Heart right ventricle (tissue), 16 donors: Measurements from ENCODE around the gene RAB39A. TPM values are rescaled to one million over a fixed set of nuclear protein-coding genes. Genes with fewer than 3 reads are reported as not detected.
A peak's percentile ranks its signal among the peaks of the same experiment; 100 is the strongest.

ENCODE experiments used
- ATAC-seq, 8 donors: fragments of 200-7000 bp; cut with Tn5 transposase; one replicate each; pipeline ENCODE4 v1.9.1; 2020; ENCODE audit warnings: mild to moderate bottlenecking in 8 of 8, moderate library complexity in 8 of 8, moderate number of reproducible peaks in 1 of 8
- DNase-seq, 2 donors: peaks; one replicate each; pipeline ENCODE4 v3.0.0-alpha.2; 2020
- H3K27ac ChIP-seq, 10 donors: fragments of 200-600 bp; sonication (generic) in 2 of 10; one replicate each; pipeline versions ENCODE4 v1.5.0 to v1.8.0; 2020 to 2022; ENCODE audit warnings: mild to moderate bottlenecking in 3 of 10
- H3K27me3 ChIP-seq, 7 donors: fragments of 200-600 bp; one replicate each; pipeline ENCODE4 v1.8.0; 2021 to 2022; ENCODE audit warnings: mild to moderate bottlenecking in 2 of 7
- H3K36me3 ChIP-seq, 9 donors: fragments of 200-600 bp; sonication (generic) in 1 of 9; one replicate each; pipeline versions ENCODE4 v1.5.0 to v1.8.0; 2020 to 2022; ENCODE audit warnings: mild to moderate bottlenecking in 2 of 9
- H3K4me1 ChIP-seq, 9 donors: fragments of 200-600 bp; sonication (generic) in 1 of 9; one replicate each; pipeline versions ENCODE4 v1.5.0 to v1.8.0; 2020 to 2022; ENCODE audit warnings: mild to moderate bottlenecking in 4 of 9
- H3K4me3 ChIP-seq, 10 donors: fragments of 200-600 bp; sonication (generic) in 2 of 10; one replicate each; pipeline versions ENCODE4 v1.5.0 to v1.8.0; 2020 to 2022; ENCODE audit warnings: mild to moderate bottlenecking in 7 of 10, moderate library complexity in 2 of 10
- H3K9me3 ChIP-seq, 11 donors: fragments of 200-600 bp in 10 of 11; sonication (generic) in 2 of 11; one replicate each; pipeline versions ENCODE4 v1.5.0 to v1.8.0; 2013 to 2022; ENCODE audit warnings: mild to moderate bottlenecking in 2 of 11, control low read depth in 1 of 11, moderate library complexity in 1 of 11
- CTCF ChIP-seq, 9 donors: fragments of 200-600 bp; sonication (generic) in 2 of 9; IDR thresholded peaks; one replicate each; pipeline versions ENCODE4 v1.5.0 to v1.8.0; 2021 to 2022; ENCODE audit warnings: antibody characterized with exemption in 9 of 9, mild to moderate bottlenecking in 5 of 9, moderate library complexity in 1 of 9
- WGBS, 2 donors: extraction: QIAGEN DNeasy Blood & Tissue Kit; methylation state at CpG; one replicate each; pipeline ENCODE4 v1.1.7; 2013; ENCODE audit warnings: inconsistent platforms in 1 of 2; 5-methylcytosine and 5-hydroxymethylcytosine counted together
- intact Hi-C, 10 donors: fragments of 100-400 bp; cut with DNase I; formaldehyde crosslinking; loops; one replicate each; pipeline versions ENCODE4 v1.11.1 to v1.14.2; 2022
- polyA plus RNA-seq, 2 donors: library from polyadenylated mRNA; stranded (reverse); fragments of 200-250 nt; gene quantifications; one replicate each; pipeline ENCODE4 v1.2.3, GENCODE V29; 2013
- total RNA-seq, 10 donors: library from RNA; stranded (reverse); fragmentation: NEBNext Ultra II Directional in 3 of 10; extraction: Animal tissue kit (Norgen Biotek cat#: 25700) in 3 of 10; gene quantifications; one replicate each; pipeline versions ENCODE4 v1.2.1 to v1.2.4, GENCODE V29; 2021 to 2023
- donor health status: Arrhythmogenic right ventricular cardiomyopathy.
- donor health status: ischemic (EF 13 %, LVEDD 7.1; RV severe dilation, severe dysfunction).
- donor health status: healthy with polysubstance abuse.
- donor health status: DM: no; HTN: yes; CAD: no.
- donor health status: DM: no; HTN: no; CAD: no.
- donor health status: ischemic (EF 25% LVEDD 6.9; RV normal size, moderate dysfunction).
- donor health status: ischemic (EF 25% LVEDD 5.7; RV mildly dilated, moderate dysfunction).
- donor health status: healthy.
- donor health status: DM: yes; HTN: yes; CAD: no.
- donor health status: Ischemic cardiomyopathy.
- donor health status: ischemic (EF 35%, LVEDD 5.7; RV mildly dilated, moderate dysfunction).
- donor health status: nonischemic (EF 11% LVEDD 7.7; RV severe dilation, severe dysfunction).
- donor health status: DM: yes; HTN: yes; CAD: no.
- donor health status: PGD.
- donor health status: ischemic (EF 29% LVEDD 5.4; RV normal size, mild dysfunction).
- donor health status: nonischemic (EF 23%, LVEDD 6.1; RV moderate dilation, normal function).

RAB39A gene
- total and polyA plus RNA-seq, 12 donors: 0.01 to 3.0 (median 0.31) TPM; not detected in 3

DNA sequence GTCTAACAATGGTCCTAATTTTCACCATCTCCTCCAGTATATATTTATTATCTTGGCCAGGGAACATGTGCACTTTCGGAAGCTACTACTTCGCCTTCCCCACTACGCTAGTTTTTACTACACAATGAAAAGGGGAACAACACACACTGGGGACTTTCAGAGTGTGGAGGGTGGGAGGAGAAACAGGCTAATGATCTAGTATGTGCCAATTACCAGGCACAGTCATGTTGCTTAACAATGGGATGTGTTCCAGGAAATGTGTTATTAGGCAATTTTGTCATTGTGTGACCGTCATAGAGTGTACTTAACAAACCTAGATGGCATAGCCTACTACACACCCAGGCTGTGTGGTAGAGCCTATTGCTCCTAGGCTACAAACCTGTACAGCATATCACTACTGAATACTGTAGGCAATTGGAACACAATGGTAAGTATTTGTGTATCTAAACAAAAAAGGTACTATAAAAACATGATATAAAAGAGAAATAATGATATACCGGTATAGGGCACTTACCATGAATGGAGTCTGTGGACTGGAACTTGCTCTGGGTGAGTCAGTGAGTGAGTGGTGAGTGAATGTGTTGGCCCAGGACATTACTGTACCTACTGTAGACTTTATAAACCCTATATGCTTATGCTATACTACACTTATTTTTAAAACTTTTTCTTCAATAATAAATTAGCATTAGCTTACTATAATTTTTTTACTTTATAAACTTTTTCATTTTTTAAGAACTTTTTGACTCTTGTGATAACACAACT lies 60.3 kb downstream of the RAB39A start:
- Histone ChIP-seq H3K4me1 (peaks cover 0 to 9% (median 0%) of the 10 kb centered on the region in 9 donors), H3K9me3 (no peaks in the 10 kb centered on the region), H3K36me3 (no peaks in the 10 kb centered on the region), H3K27me3 (no peaks in the 10 kb centered on the region), H3K27ac (peak overlapping the region in 1 of 10 donors; percentile 56), H3K4me3 (no peak overlapping the region)
- intact Hi-C loops: no loop called here
- DNase-seq (no peak), ATAC-seq (peak in 1 of 8 donors; percentile 59)
- TF ChIP-seq CTCF (IDR thresholded peaks at IDR 0.05): no peak
- WGBS, 2 donors: 82 to 88% methylated on average over 5 of the region's 5 CpGs

- intact Hi-C loops: no loop called here
- H3K4me1 ChIP-seq: peaks cover 0 to 9% (median 0%) of the 10 kb centered on the region in 9 donors
These were observed 63.7 kb downstream of the RAB39A start for GRCh38 chr11:107991868-107992414.

GRCh38 chr11:107996006-107996776 lies 67.9 kb downstream of the RAB39A start:
- 41 to 52% methylated on average over 5 of the region's 5 CpGs for WGBS, 2 donors
- Histone ChIP-seq H3K4me3 (no peak overlapping the region), H3K27me3 (peaks cover 0 to 4% (median 0%) of the 10 kb centered on the region in 7 donors), H3K36me3 (no peaks in the 10 kb centered on the region), H3K4me1 (no peaks in the 10 kb centered on the region), H3K9me3 (no peaks in the 10 kb centered on the region), H3K27ac (no peak overlapping the region)
- no peak for DNase-seq
- no peak for ATAC-seq
- no peak for TF ChIP-seq CTCF (IDR thresholded peaks at IDR 0.05)
- intact Hi-C loops: no loop called here

More at GRCh38 chr11:107991868-107992414, 63.7 kb downstream of the RAB39A start:
- no peaks in the 10 kb centered on the region for H3K27me3 ChIP-seq
- no peak for TF ChIP-seq CTCF (IDR thresholded peaks at IDR 0.05)
- 69 to 70% methylated on average over 5 of the region's 5 CpGs for WGBS, 2 donors
- ATAC-seq (no peak), DNase-seq (no peak)
- H3K27ac ChIP-seq: no peak overlapping the region
- no peaks in the 10 kb centered on the region for H3K9me3 ChIP-seq
- no peak overlapping the region for H3K4me3 ChIP-seq
- no peaks in the 10 kb centered on the region for H3K36me3 ChIP-seq

GRCh38 chr11:107998761-107999160 lies 70.5 kb downstream of the RAB39A start:
- peaks cover 0 to 4% (median 0%) of the 10 kb centered on the region in 7 donors for H3K27me3 ChIP-seq
- no peaks in the 10 kb centered on the region for H3K9me3 ChIP-seq
- no peaks in the 10 kb centered on the region for H3K4me1 ChIP-seq
- no peak overlapping the region for H3K27ac ChIP-seq
- whole genome bisulfite sequencing, 2 donors: 91% methylated on average over 6 of the region's 6 CpGs
- no peaks in the 10 kb centered on the region for H3K36me3 ChIP-seq
- intact Hi-C loops: no loop called here
- DNase-seq (no peak), ATAC-seq (no peak)
- TF ChIP-seq CTCF (IDR thresholded peaks at IDR 0.05): no peak
- H3K4me3 ChIP-seq: no peak overlapping the region
